Mucosa of descending colon (tissue), 3 donors: ENCODE results near the gene NEO1. TPM values are rescaled to one million over a fixed set of nuclear protein-coding genes. Genes with fewer than 3 reads are reported as not detected.

Source experiments
- ATAC-seq: fragments of 200-7000 bp; cut with Tn5 transposase; one replicate; pipeline ENCODE4 v1.9.1; 2020; ENCODE audit warnings: mild to moderate bottlenecking, moderate library complexity
- DNase-seq, 3 donors: peaks; one replicate each; pipeline ENCODE4 v3.0.0-alpha.2; 2020
- H3K36me3 ChIP-seq: fragments of 200-600 bp; one replicate; pipeline ENCODE4 v1.8.0; 2021; ENCODE audit warnings: low read depth, mild to moderate bottlenecking
- H3K4me1 ChIP-seq: fragments of 200-600 bp; one replicate; pipeline ENCODE4 v1.8.0; 2021; ENCODE audit warnings: low read depth, mild to moderate bottlenecking
- H3K4me3 ChIP-seq: fragments of 200-600 bp; one replicate; pipeline ENCODE4 v1.8.0; 2021; ENCODE audit warnings: mild to moderate bottlenecking
- H3K9me3 ChIP-seq: fragments of 200-600 bp; one replicate; pipeline ENCODE4 v1.8.0; 2021; ENCODE audit warnings: mild to moderate bottlenecking
- intact Hi-C, 2 donors: fragments of 100-400 bp; cut with DNase I in 1 of 2; cut with micrococcal nuclease in 1 of 2; formaldehyde crosslinking; loops; one replicate each; pipeline versions ENCODE4 v1.11.0 to v1.11.1; 2022; cut with DNase I, micrococcal nuclease
- total RNA-seq, 3 donors: library from RNA; stranded (reverse); fragmentation: NEBNext Ultra II Directional in 2 of 3; extraction: Animal tissue kit (Norgen Biotek cat#: 25700) in 2 of 3; gene quantifications; one replicate each; pipeline versions ENCODE4 v1.2.1 to v1.2.4, GENCODE V29; 2021 to 2023
- TF ChIP-seq, protein P1 (sequence below): fragments of 200-600 bp; IDR thresholded peaks from one replicate; pipeline ENCODE4 v1.8.0; 2022; ENCODE audit warnings: antibody characterized with exemption, mild to moderate bottlenecking
- donor health status: DM: no; HTN: no; CAD: no; lungs with moderate emphysema.
- donor health status: DM: no; HTN: no; CAD: no.
- donor health status: DM: no; HTN: yes; CAD: no.

NEO1 gene
- total RNA-seq, 3 donors from 2014 or later: 106 to 188 (median 166) TPM

- Histone ChIP-seq H3K9me3 (no peaks in the 10 kb centered on the region), H3K36me3 (no peaks in the 10 kb centered on the region), H3K4me3 (no peak overlapping the region), H3K4me1 (no peaks in the 10 kb centered on the region)
- ATAC-seq (no peak), DNase-seq (no peak)
- intact Hi-C loops: no loop called here
- TF ChIP-seq, protein P1, sequence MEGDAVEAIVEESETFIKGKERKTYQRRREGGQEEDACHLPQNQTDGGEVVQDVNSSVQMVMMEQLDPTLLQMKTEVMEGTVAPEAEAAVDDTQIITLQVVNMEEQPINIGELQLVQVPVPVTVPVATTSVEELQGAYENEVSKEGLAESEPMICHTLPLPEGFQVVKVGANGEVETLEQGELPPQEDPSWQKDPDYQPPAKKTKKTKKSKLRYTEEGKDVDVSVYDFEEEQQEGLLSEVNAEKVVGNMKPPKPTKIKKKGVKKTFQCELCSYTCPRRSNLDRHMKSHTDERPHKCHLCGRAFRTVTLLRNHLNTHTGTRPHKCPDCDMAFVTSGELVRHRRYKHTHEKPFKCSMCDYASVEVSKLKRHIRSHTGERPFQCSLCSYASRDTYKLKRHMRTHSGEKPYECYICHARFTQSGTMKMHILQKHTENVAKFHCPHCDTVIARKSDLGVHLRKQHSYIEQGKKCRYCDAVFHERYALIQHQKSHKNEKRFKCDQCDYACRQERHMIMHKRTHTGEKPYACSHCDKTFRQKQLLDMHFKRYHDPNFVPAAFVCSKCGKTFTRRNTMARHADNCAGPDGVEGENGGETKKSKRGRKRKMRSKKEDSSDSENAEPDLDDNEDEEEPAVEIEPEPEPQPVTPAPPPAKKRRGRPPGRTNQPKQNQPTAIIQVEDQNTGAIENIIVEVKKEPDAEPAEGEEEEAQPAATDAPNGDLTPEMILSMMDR: no peak
These were observed 116.2 kb downstream of the NEO1 start for GRCh38 chr15:73168487-73168886.

DNA sequence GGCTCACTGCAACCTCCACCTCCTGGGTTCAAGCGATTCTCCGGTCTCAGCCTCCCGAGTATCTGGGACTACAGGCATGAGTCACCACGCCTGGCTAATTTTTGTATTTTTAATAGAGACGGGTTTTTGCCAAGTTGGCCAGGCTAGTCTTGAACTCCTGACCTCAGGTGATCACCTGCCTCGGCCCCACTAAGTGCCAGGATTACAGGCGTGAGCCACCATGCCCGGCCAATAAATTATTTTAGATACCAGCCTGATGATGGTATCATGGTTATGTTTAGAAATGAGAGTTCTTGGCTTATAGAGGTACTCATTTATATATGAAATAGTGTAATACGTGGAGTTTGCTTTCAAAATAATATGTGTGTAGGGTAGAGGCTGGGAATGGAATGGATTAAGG, 119.4 kb downstream of the NEO1 start:
- no peaks in the 10 kb centered on the region for H3K4me1 ChIP-seq
- ATAC-seq (no peak), DNase-seq (no peak)
- no peak overlapping the region for H3K4me3 ChIP-seq
- intact Hi-C loops: no loop called here
- no peaks in the 10 kb centered on the region for H3K9me3 ChIP-seq
- TF ChIP-seq, protein P1: no peak
- H3K36me3 ChIP-seq: no peaks in the 10 kb centered on the region

GRCh38 chr15:73172508-73172907, 120.2 kb downstream of the NEO1 start:
- DNase-seq (no peak), ATAC-seq (no peak)
- H3K36me3 ChIP-seq: no peaks in the 10 kb centered on the region
- H3K4me3 ChIP-seq: no peak overlapping the region
- TF ChIP-seq, protein P1: no peak
- H3K4me1 ChIP-seq: no peaks in the 10 kb centered on the region
- intact Hi-C loops: no loop called here
- no peaks in the 10 kb centered on the region for H3K9me3 ChIP-seq

- H3K4me1 ChIP-seq: no peaks in the 10 kb centered on the region
- DNase-seq: no peak
- TF ChIP-seq, protein P1: no peak
- no peaks in the 10 kb centered on the region for H3K9me3 ChIP-seq
- no peak for ATAC-seq
- intact Hi-C loops: no loop called here
- no peak overlapping the region for H3K4me3 ChIP-seq
- no peaks in the 10 kb centered on the region for H3K36me3 ChIP-seq
These were observed 121.9 kb downstream of the NEO1 start for GRCh38 chr15:73174171-73174570.

DNA sequence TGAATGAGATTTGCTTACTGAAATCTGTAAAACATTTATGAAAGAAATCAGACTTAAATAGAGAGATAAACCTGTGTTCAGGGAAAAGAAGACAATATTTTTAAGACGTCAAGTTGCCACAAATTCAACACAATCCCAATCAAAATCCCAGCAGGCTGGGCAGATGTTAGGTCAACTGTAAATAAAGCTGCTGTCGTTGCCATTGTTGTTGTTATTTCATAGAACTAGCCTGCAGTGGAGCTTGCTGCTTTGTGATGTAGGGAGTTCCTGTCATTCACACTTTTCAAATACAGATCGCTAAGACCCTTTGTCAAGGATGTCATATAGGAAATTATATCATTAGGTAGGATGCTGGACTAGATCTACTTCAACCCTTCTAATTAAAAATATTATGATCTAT, 123.1 kb downstream of the NEO1 start:
- DNase-seq: no peak

More for the DNA sequence above, 123.1 kb downstream of the NEO1 start:
- ATAC-seq: no peak
- TF ChIP-seq, protein P1: no peak
- H3K4me3 ChIP-seq: no peak overlapping the region
- no peaks in the 10 kb centered on the region for H3K9me3 ChIP-seq
- H3K4me1 ChIP-seq: no peaks in the 10 kb centered on the region
- intact Hi-C loops: no loop called here
- H3K36me3 ChIP-seq: no peaks in the 10 kb centered on the region
